COLO668 (cell line): Measurements from ENCODE around the gene MBNL2.

ENCODE experiments used
- DNase-seq: peaks from one replicate; lab custom pipeline; 2025; ENCODE audit not compliant: unreplicated experiment; lab: John Stamatoyannopoulos, UW

MBNL2 gene, protein sequence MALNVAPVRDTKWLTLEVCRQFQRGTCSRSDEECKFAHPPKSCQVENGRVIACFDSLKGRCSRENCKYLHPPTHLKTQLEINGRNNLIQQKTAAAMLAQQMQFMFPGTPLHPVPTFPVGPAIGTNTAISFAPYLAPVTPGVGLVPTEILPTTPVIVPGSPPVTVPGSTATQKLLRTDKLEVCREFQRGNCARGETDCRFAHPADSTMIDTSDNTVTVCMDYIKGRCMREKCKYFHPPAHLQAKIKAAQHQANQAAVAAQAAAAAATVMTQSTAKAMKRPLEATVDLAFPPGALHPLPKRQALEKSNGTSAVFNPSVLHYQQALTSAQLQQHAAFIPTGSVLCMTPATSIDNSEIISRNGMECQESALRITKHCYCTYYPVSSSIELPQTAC

DNA sequence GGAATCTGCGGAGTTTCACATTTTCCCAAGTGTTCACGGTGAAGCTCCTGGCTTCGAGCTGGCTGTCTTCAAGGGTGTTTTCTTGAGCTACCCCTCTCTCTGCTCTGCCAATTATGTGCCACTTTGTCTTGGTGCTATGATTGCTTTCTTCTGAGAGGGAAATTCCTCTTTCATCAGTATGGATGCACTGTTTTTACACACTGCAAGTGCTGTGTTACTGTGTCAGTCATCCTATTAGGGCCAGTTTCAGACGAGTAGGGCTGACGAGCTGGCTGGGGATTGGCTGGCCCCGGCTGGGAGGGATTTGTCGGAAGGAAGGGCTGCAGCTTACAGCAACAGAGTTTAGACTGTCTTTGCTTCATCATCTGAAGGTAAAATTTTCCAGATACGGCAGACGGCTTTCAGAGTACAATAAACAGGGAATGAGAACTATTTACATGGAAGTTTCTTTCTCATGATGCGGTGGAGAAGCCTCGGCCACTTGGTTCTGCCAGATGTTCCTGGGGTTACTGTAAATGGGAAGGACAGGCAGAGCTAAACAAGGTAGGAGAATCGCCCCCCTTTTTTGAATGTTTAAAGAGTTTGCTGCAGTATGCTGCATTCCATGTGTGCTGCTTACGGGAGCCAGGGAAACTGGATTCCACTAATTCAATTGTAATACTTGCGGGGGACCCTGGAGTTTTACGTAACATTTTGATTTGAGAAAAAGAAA, at the start of gene MBNL2:
TSS of gene MBNL2 (plus strand) at position 345 of the 712 bp plus-strand sequence. CDS start 53,903 bp downstream, outside the sequence.
- peak; percentile 37 for DNase-seq

GRCh38 chr13:97174638-97175037, 47.5 kb upstream of the MBNL2 start:
- no peak for DNase-seq

GRCh38 chr13:97175041-97175440, 47.1 kb upstream of the MBNL2 start:
- DNase-seq, result no peak

DNA sequence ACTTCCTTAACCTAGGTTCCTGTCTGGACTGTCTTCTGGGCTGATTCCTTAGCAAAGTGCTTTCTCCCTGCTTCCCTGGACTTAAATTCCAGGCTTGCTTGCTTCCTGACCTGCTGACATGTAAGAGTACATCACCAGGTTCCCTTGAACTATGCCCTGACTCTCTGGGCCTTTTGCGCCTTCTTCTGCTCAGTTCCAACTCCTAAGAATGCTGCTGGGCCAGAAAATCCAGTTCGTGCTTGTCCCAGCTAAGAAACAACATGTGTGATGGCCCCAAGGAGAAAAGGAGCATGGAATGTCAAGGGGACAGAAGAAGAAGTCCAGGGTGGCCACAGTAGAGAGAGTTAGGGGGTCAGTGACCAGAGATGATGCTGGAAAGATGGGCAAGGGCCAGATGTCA, 42.6 kb upstream of the MBNL2 start:
- DNase-seq, result no peak

- DNase-seq, result peak; percentile 69
Measured at GRCh38 chr13:97182111-97182890, 39.8 kb upstream of the MBNL2 start.

- no peak for DNase-seq
Measured at GRCh38 chr13:97185291-97185690, 36.8 kb upstream of the MBNL2 start.

GRCh38 chr13:97185751-97186150, 36.4 kb upstream of the MBNL2 start:
- no peak for DNase-seq

- DNase-seq, result no peak
Measured at GRCh38 chr13:97188207-97188606, 33.9 kb upstream of the MBNL2 start.

- peak; percentile 77 for DNase-seq
Measured at GRCh38 chr13:97189928-97190327, 32.2 kb upstream of the MBNL2 start.

GRCh38 chr13:97191142-97191541, 31.0 kb upstream of the MBNL2 start:
- DNase-seq, result no peak

DNA sequence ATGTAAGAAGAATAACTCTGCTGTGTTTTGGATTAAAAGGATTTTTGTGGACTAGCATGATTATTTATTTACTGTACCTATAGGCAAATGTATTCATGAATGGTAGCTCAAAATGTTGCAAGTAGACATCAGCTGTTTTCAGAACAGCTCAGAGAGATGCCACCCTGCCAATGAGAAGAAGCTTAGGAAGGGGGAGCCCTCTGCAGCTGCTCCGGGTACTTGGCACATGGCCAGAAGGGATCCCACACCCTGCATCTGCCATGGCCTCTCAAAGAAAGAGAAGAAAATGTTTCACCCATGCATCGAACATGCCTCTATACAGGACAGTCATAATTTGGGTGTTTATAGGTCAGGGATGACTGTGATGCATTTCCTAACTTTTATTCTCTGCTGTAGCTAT, 30.5 kb upstream of the MBNL2 start:
- peak; percentile 70 for DNase-seq

DNA sequence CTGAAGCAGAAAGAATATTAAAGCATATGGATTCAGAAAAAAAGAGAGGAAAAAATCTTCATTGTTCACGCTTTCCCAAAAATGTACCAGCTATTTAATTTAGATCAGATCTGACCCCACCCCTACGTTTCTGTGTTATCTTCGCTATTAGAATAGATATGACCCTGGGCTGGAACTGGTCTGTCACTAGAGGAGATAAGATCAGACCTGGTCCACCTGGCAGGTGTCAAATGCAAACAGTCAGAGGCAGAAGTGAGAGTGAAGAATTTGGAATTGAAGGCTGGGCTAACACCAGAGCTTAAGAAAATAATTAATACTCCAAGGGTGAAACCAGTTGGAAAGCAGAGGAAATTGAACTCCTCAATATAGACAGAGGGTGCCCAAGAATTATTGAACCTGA, 30.0 kb upstream of the MBNL2 start:
- DNase-seq, result no peak

GRCh38 chr13:97193577-97193976, 28.6 kb upstream of the MBNL2 start:
- no peak for DNase-seq

DNA sequence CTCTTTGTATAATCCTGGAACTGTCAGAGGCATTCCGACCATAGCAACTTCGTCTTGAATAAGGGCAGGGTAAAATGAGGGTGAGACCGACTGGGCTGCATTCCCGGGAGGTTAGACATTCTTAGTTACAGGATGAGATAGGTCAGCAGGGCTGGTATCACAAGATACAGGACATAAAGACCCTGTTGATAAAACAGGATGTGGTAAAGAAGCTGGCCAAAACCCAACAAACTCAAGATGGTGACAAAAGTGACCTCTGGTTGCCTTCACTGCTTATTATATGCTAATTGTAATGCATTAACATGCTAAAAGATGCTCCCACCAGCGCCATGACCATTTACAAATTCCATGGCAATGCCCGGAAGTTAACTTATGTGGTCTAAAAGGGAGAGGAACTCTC, 27.7 kb upstream of the MBNL2 start:
- DNase-seq, result no peak

DNA sequence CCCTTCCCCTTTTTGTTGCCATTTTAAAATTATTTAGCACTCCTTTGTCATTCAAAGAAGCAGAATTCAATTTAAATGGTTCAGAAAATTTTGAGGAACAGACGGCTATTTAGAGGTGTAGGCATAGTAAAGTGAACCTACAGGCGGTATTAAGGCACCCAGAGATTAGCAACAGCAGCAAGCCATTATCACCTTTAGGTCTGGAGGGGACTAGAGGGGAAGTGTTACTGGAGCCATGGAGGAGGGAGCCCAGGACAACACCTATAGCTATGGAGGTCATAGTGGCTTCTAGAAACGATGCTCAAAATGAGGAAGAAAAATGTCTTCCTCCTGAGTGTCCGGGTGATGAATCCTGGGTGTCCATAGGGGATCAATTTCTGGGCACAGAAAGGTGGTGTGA, 25.8 kb upstream of the MBNL2 start:
- no peak for DNase-seq

GRCh38 chr13:97198753-97199152, 23.4 kb upstream of the MBNL2 start:
- DNase-seq, result no peak

DNA sequence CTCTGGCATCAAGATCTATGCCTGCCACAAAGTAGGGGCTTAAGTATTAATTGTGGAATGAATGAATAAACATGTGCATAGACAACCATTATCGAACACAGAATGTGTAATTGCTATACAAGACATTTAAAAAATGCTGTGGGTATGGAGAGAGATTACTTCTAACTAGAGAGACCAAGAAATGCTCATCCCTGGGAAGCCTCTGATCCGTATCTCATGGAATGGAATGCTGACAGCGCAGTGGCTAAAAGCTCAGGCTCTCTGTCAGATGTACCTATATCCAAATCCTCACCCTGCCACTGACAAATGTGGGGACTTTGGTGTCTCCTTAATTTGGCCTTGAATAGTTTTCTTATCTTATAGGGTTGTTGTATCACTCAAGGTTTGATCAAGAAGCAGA, 22.7 kb upstream of the MBNL2 start:
- no peak for DNase-seq

GRCh38 chr13:97200081-97200942, 21.8 kb upstream of the MBNL2 start:
- DNase-seq, result no peak

DNA sequence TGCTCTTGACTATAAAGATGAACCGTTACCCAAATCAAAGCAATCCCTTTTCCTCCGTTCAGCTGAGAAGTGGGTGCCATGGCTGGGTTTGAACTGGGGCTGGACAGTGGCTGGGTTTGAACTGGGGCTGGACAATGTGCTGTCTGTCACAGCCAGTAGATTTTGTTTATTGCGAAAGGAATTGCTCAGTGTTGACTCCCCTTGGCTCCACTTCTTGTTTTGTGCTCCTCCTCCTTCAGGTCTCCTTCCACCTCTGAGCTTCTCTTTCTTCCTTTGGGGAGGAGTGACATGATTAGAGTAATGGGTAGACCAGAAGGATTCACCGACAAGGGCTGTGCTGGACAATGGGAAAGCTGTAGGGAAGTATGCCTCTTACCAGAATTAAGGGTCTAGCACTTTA, 19.4 kb upstream of the MBNL2 start:
- DNase-seq, result no peak

DNA sequence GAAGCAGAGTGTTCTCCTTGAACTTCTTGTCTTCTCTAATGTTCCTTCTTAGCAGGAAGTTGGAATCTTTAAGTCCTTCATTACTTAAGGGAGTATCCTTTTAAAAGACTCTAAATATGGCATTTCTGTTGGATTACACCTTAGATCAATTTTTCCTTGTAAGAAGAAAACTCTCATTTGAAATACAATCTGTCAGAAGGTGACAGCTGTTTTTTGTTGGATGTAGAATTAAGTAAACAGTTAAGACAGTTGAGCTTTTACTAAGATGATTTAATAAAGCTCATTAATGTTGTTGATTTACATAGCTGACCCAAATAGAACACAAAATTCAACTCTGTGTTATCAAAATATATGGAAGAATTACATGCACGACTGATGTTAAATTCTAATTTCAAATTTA, 16.7 kb upstream of the MBNL2 start:
- no peak for DNase-seq

DNA sequence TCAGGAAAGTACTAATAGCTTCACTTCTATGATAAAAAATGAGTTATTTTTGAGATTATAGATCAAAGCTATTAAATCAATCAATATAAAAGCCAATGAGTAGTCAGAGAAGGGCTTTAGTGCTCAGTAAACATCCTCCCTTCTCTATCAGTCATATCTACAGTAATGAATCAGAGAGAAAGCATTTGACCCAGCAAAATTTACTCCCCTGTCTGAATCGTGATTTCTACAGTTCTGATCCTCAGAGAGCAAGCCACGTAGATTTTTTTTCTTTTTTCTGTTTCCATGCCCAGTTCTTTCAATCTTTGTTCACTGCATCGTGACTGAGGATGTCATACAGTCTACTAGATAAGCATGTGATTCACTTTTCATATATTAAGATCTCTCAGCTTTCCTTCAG, 16.2 kb upstream of the MBNL2 start:
- DNase-seq, result no peak
